ENCODE results near the gene GALNT17.
"Not testable (repeated sequence)": the region's sequence is repeated elsewhere in the genome, so short reads cannot be mapped to it uniquely, and the experiment has no call there.

Gene GALNT17

DNA sequence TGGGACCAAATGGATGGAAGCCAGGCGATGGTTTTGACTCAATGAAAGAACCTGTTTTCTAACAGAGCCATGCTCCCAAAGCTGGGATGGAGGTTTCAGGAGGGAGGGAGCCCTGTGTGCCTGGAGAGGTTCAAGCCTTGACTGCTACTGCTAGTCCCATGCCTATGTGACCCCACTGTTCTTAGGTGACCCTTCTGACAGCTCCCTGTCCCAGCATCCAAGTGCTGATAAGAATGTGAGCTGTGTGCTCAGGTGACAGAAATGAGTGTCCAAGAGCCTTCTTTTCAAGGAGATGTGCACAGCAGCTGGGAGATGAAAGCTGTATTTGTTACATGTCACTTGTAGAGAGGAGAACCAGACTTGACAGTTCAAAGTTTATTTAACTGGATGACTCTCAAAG, 595.4 kb downstream of the GALNT17 start:
- ChIA-PET CTCF (interaction anchor here (0.5 to 0.9 kb wide), 2 partner anchors 871 to 873 kb away, joined by 3 read pairs; no protein-coding TSS in a partner anchor), POLR2A (ENCODE audit: low non-redundant PET) (no interaction called here)
- TF ChIP-seq, protein P1, sequence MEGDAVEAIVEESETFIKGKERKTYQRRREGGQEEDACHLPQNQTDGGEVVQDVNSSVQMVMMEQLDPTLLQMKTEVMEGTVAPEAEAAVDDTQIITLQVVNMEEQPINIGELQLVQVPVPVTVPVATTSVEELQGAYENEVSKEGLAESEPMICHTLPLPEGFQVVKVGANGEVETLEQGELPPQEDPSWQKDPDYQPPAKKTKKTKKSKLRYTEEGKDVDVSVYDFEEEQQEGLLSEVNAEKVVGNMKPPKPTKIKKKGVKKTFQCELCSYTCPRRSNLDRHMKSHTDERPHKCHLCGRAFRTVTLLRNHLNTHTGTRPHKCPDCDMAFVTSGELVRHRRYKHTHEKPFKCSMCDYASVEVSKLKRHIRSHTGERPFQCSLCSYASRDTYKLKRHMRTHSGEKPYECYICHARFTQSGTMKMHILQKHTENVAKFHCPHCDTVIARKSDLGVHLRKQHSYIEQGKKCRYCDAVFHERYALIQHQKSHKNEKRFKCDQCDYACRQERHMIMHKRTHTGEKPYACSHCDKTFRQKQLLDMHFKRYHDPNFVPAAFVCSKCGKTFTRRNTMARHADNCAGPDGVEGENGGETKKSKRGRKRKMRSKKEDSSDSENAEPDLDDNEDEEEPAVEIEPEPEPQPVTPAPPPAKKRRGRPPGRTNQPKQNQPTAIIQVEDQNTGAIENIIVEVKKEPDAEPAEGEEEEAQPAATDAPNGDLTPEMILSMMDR (conservative IDR thresholded peaks at IDR 0.05; ENCODE audit: low read depth), result no peak
- DNase-seq (ENCODE audit: low spot score), result no peak
- no peak overlapping the region for H3K27ac ChIP-seq

DNA sequence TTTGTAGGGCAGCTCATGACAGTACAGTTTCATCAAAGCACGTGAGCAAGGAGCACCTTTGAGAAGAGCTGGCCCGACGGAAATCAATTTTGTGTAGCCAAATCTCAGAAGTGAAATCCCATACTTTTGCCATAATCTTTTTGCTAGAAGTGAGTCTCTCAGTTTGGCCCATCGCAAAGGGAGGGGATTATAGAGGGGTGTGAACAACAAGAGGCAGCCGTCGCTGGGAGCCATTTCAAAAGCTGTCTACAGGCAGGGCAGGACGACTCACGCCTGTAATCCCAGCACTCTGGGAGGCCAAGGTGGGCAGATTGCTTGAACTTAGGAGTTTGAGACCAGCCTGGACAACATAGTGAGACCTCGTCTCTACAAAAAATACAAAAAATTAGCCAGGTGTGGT, 599.8 kb downstream of the GALNT17 start:
- no peak overlapping the region for H3K27ac ChIP-seq
- TF ChIP-seq, protein P1 (conservative IDR thresholded peaks at IDR 0.05; ENCODE audit: low read depth), result no peak
- DNase-seq (ENCODE audit: low spot score), result no peak
- ChIA-PET CTCF (interaction anchor here (0.6 to 0.7 kb wide), 2 partner anchors 903 to 1354 kb away, joined by 3 read pairs; no protein-coding TSS in a partner anchor), POLR2A (ENCODE audit: low non-redundant PET) (no interaction called here)

DNA sequence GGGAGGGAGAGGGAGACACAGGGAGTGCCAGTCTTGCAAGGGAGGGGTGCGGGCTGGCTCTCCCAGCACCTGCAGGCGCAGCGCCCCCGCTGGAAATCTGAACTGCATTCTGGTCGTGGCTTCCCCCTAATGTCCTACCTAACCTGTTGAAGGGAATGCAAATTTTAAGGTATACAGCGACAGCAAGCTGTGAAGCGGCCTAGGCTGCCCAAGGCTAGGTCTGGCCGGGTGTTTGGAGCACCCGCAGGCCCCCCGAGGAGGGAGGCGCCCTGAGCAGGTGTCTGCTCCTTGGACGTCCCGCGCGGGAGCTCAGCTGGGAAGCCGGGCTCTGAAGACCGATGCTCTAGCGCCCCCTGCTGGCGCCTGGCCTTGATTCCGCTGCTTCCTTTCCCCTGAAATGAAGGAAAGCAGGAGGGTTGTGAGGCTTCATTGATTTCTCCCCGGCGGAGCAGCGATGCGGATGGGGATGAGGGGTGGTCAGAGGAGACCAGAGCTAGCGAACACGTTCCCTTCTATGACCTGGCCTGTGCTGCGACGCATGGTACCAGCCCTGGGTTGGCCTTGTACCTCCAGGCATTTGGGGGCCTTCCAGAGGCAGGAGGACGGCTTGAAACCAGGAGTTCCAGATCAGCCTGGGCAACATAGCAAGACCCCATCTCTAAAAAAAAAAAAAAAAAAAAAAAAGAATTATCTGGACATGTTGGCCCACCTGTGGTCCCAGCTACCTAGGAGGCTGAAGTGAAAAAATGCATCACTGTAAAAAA, 601.3 kb downstream of the GALNT17 start:
- POLR2A ChIA-PET (ENCODE audit: low non-redundant PET), result no interaction called here
- CTCF ChIA-PET, result interaction anchor here (0.5 to 1.9 kb wide), 12 partner anchors 8 to 949 kb away, joined by 3 to 13 read pairs (median 4); no protein-coding TSS in a partner anchor
- peak; percentile 43 for DNase-seq (ENCODE audit: low spot score)
- TF ChIP-seq, protein P1 (conservative IDR thresholded peaks at IDR 0.05; ENCODE audit: low read depth), result peak; percentile 47; the same call in 1 of the 2 replicates
- H3K27ac ChIP-seq, result no peak overlapping the region

DNA sequence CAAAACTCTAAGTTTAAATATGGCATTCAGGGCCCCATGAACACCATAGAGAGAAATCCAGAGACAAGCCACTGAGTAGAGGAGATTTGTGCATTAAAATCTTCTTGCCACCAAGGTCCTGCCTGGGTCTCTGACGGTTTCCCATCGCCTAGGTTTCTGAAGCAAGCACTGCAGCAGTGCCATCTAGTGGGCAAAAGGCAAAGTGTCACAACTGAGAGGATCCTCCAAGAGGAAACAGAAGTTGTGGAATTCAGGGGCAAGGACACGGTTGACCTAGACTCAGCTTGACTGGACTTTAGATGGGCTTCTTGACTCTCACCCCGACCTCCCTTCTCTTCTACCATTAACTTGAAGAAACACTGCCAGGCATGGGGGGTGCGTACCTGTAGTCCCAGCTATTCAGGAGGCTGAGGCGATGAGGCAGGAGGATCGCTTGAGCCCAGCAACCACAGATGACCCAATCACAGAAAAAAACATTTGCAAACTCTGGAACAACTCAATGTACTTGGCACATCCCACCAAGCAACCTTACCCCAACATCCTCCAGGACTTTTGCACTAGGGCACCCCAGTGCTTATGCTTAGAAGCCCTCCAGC, 604.1 kb downstream of the GALNT17 start:
- TF ChIP-seq, protein P1 (conservative IDR thresholded peaks at IDR 0.05; ENCODE audit: low read depth), result peak; percentile 70
- H3K27ac ChIP-seq, result no peak overlapping the region
- DNase-seq (ENCODE audit: low spot score), result peak; percentile 37

DNA sequence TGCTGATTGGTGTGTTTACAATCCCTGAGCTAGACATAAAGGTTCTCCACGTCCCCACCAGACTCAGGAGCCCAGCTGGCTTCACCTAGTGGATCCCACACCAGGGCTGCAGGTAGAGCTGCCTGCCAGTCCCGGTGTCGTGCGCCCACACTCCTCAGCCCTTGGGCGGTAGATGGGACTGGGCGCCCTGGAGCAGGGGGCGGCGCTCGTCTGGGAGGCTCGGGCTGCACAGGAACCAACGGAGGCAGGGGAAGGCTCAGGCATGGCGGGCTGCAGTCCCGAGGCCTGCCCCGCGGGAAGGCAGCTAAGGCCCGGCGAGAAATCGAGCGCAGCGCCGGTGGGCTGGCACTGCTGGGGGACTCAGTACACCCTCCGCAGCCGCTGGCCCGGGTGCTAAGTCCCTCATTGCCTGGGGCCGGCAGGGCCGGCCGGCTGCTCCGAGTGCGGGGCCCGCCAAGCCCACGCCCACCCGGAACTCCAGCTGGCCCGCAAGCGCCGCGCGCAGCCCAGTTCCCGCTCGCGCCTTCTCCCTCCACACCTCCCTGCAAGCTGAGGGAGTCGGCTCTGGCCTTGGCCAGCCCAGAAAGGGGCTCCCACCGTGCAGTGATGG, 606.1 kb downstream of the GALNT17 start:
- POLR2A ChIA-PET (ENCODE audit: low non-redundant PET); DNase-seq (ENCODE audit: low spot score); H3K27ac ChIP-seq: not testable (repeated sequence)
- CTCF ChIA-PET, result interaction anchor here (1.1 kb wide), 1 partner anchor 14 kb away, joined by 5 read pairs; no protein-coding TSS in a partner anchor

More for the DNA sequence above, 604.1 kb downstream of the GALNT17 start:
- CTCF ChIA-PET, result interaction anchor here (0.5 to 1.4 kb wide), 4 partner anchors 12 to 907 kb away, joined by 3 to 8 read pairs (median 3); no protein-coding TSS in a partner anchor
- POLR2A ChIA-PET (ENCODE audit: low non-redundant PET), result no interaction called here

DNA sequence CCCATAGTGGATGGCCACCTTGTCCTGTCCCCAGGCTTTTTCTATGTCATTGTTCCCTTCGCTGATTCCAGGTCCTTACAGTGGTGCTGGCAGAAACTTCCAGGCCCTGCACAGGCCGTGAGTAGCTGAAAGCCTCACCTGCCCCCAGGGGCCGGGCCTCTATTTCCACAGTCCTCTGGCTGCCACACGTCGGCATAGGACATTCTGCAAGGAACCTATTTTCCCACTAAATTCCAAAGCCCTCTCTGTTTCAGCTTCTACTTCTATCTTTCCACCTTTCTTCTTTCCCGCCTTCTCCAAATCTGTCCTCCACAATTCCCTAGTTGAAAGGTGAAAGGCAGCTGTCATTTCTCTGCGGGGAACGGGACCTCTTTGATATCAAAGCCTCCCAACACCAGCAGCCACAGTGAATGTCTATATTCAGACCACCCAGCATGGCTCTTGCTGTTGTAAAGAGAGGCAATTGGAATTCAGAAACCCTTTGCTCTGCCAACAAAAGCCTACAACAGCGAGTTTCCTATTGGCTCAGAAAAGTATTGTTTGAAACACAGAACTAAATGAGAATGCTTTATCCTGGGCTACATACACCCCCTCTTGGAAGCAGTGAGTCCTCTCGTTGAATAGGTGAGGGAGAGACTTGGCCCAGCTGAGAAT, 607.7 kb downstream of the GALNT17 start:
- ChIA-PET POLR2A (ENCODE audit: low non-redundant PET) (no interaction called here), CTCF (interaction anchor here (0.6 kb wide), 1 partner anchor 12 kb away, joined by 6 read pairs; no protein-coding TSS in a partner anchor)
- no peak overlapping the region for H3K27ac ChIP-seq
- TF ChIP-seq, protein P1 (conservative IDR thresholded peaks at IDR 0.05; ENCODE audit: low read depth), result no peak
- DNase-seq (ENCODE audit: low spot score), result no peak

Data from RWPE1 (cell line).